ENCODE measurements around the gene SPECC1.

Gene SPECC1

DNA sequence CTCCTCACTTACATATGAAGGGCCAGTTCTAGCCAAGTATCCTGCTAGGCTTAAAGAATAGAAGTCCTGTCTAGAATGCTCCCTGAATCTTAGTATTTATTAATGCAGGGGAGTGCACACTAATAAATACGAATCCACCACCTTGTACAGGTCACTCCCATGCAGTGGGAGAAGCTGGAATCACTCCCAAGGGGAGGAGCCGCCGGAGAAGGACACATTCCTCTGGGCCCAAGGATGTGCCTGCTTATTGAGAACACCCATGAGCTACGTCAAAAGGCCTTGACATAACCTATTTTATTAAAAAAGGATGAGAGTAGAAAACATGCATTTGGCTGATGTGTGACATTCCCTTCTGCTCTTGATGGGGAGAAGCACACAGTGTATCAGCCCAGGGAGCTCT, 223.5 kb downstream of the SPECC1 start:
- Histone ChIP-seq H3K4me1 (ENCODE audit: insufficient read depth, low read length, severe bottlenecking) (no peaks in the 10 kb centered on the region), H3K79me2 (ENCODE audit: insufficient read depth, low read length) (no peaks in the 10 kb centered on the region), H3K9me3 (ENCODE audit: low read length) (no peaks in the 10 kb centered on the region), H3K9me2 (ENCODE audit: low read depth, low read length) (no peaks in the 10 kb centered on the region), H3K9ac (ENCODE audit: low read length) (no peak overlapping the region), H3K4me3 (ENCODE audit: low read depth, low read length, poor library complexity, severe bottlenecking) (no peak overlapping the region), H3F3A (ENCODE audit: insufficient read depth, low read length) (no peaks in the 10 kb centered on the region), H3K4me2 (ENCODE audit: low read length) (no peak overlapping the region), H4K20me1 (ENCODE audit: insufficient read depth, low read length) (no peaks in the 10 kb centered on the region), H3K27me3 (ENCODE audit: insufficient read depth, low read length) (no peaks in the 10 kb centered on the region), H2AFZ (ENCODE audit: low read length) (no peak overlapping the region), H3K36me3 (ENCODE audit: insufficient read depth, low read length) (no peaks in the 10 kb centered on the region), H3K27ac (ENCODE audit: low read depth, low read length, poor library complexity, severe bottlenecking) (no peak overlapping the region)
- TF ChIP-seq EZH2 (IDR thresholded peaks at IDR 0.05; ENCODE audit: borderline replicate concordance, low read length), result no peak
- TF ChIP-seq, protein P1, sequence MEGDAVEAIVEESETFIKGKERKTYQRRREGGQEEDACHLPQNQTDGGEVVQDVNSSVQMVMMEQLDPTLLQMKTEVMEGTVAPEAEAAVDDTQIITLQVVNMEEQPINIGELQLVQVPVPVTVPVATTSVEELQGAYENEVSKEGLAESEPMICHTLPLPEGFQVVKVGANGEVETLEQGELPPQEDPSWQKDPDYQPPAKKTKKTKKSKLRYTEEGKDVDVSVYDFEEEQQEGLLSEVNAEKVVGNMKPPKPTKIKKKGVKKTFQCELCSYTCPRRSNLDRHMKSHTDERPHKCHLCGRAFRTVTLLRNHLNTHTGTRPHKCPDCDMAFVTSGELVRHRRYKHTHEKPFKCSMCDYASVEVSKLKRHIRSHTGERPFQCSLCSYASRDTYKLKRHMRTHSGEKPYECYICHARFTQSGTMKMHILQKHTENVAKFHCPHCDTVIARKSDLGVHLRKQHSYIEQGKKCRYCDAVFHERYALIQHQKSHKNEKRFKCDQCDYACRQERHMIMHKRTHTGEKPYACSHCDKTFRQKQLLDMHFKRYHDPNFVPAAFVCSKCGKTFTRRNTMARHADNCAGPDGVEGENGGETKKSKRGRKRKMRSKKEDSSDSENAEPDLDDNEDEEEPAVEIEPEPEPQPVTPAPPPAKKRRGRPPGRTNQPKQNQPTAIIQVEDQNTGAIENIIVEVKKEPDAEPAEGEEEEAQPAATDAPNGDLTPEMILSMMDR (IDR thresholded peaks at IDR 0.05; ENCODE audit: low read length), result no peak

DNA sequence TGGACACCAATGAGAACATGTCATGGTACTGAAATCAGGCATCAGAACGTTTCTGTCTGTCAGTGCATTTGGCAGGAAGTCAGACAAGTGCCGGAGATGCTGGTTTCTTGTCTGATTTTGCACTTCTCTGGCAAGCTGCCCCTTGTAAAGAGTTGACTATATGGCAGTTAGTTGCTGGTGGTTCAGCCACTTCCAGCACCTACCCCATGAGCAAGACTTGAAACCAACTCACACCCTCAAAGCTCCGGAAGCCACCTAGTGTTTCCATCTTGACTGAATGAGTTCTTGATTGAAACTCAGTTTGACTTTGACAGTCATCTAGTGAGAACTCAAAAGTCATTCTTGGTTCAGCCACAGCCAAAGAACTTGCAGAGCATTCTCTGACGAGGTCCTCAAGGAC, 225.1 kb downstream of the SPECC1 start:
- Histone ChIP-seq H3K9me2 (ENCODE audit: low read depth, low read length) (no peaks in the 10 kb centered on the region), H3K4me3 (ENCODE audit: low read depth, low read length, poor library complexity, severe bottlenecking) (no peak overlapping the region), H2AFZ (ENCODE audit: low read length) (no peak overlapping the region), H4K20me1 (ENCODE audit: insufficient read depth, low read length) (no peaks in the 10 kb centered on the region), H3F3A (ENCODE audit: insufficient read depth, low read length) (no peaks in the 10 kb centered on the region), H3K27me3 (ENCODE audit: insufficient read depth, low read length) (no peaks in the 10 kb centered on the region), H3K36me3 (ENCODE audit: insufficient read depth, low read length) (no peaks in the 10 kb centered on the region), H3K4me1 (ENCODE audit: insufficient read depth, low read length, severe bottlenecking) (no peaks in the 10 kb centered on the region), H3K9me3 (ENCODE audit: low read length) (no peaks in the 10 kb centered on the region), H3K9ac (ENCODE audit: low read length) (no peak overlapping the region), H3K4me2 (ENCODE audit: low read length) (no peak overlapping the region), H3K27ac (ENCODE audit: low read depth, low read length, poor library complexity, severe bottlenecking) (no peak overlapping the region), H3K79me2 (ENCODE audit: insufficient read depth, low read length) (no peaks in the 10 kb centered on the region)
- no peak for TF ChIP-seq EZH2 (IDR thresholded peaks at IDR 0.05; ENCODE audit: borderline replicate concordance, low read length)
- TF ChIP-seq, protein P1 (IDR thresholded peaks at IDR 0.05; ENCODE audit: low read length), result no peak

DNA sequence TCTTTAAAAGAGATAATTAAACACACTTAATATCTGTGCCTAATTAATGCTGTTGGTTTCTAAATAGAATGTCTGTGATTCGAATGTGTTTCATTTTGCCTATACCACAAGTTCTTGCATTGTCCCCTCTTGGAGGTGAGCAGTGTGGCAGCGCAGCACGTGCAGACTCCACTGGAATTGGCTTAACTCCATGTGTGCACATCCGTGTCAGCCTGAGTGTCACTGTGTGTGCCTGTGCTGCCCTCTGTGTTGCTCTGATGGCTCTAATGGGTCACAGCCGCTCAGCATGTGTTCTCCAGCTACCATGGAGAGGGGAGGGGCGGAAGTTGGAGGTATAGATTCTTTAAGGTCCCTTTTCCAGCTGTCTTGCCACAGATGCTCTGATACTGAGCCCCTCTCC, 226.6 kb downstream of the SPECC1 start:
- no peaks in the 10 kb centered on the region for H3K79me2 ChIP-seq (ENCODE audit: insufficient read depth, low read length)
- TF ChIP-seq EZH2 (IDR thresholded peaks at IDR 0.05; ENCODE audit: borderline replicate concordance, low read length), result no peak
- TF ChIP-seq, protein P1 (IDR thresholded peaks at IDR 0.05; ENCODE audit: low read length), result no peak
- no peaks in the 10 kb centered on the region for H3K9me3 ChIP-seq (ENCODE audit: low read length)
- H3F3A ChIP-seq (ENCODE audit: insufficient read depth, low read length), result no peaks in the 10 kb centered on the region
- H3K9me2 ChIP-seq (ENCODE audit: low read depth, low read length), result no peaks in the 10 kb centered on the region
- no peaks in the 10 kb centered on the region for H4K20me1 ChIP-seq (ENCODE audit: insufficient read depth, low read length)
- no peak overlapping the region for H3K4me3 ChIP-seq (ENCODE audit: low read depth, low read length, poor library complexity, severe bottlenecking)
- H3K4me2 ChIP-seq (ENCODE audit: low read length), result no peak overlapping the region
- no peaks in the 10 kb centered on the region for H3K4me1 ChIP-seq (ENCODE audit: insufficient read depth, low read length, severe bottlenecking)
- H3K36me3 ChIP-seq (ENCODE audit: insufficient read depth, low read length), result no peaks in the 10 kb centered on the region
- no peaks in the 10 kb centered on the region for H3K27me3 ChIP-seq (ENCODE audit: insufficient read depth, low read length)
- H2AFZ ChIP-seq (ENCODE audit: low read length), result no peak overlapping the region
- no peak overlapping the region for H3K9ac ChIP-seq (ENCODE audit: low read length)
- H3K27ac ChIP-seq (ENCODE audit: low read depth, low read length, poor library complexity, severe bottlenecking), result no peak overlapping the region

Data from OCI-LY1 (cell line).